Measurements from ENCODE around the gene BCORL1.

Gene BCORL1

DNA sequence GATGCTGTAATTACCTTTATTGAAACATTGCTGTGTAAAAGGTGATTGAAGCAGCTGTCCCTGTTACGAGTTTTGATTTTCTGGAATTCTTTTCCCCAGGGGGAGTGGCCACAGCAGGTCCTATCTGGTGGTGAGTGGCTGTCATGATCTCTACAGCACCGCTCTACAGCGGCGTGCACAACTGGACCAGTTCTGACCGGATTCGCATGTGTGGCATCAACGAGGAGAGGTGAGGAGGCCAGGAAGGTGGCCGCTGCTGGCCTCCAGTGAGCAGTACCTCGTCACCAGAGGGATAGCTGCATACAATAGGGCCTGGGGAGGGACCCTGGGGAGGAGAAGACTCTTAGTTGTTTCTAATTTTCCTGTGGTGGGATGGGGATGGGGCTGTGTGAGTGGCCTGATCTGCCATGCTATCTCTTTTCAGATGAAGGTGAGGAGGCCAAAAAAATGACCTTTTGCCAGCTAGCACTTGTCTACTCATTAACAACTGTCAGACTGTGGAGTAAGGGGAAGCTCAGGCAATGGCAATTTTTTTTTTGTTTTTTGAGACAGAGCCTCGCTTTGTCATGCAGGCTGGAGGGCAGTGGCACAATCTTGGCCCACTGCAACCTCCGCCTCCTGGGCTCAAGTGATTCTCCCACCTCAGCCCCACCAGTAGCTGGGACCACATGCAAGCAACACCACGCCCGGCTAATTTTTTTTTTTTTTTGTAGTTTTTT, 22.8 kb downstream of the BCORL1 start:
- Mint-ChIP-seq H3K27ac (no peak overlapping the region), H3K27me3 (no peaks in the 10 kb centered on the region), H3K9me3 (no peaks in the 10 kb centered on the region), H3K4me1 (ENCODE audit: low read depth) (peaks cover 21% of the 10 kb centered on the region), H3K36me3 (ENCODE audit: low read depth) (peaks cover 69% of the 10 kb centered on the region), H3K4me3 (no peak overlapping the region)
- intact Hi-C loops (cut with micrococcal nuclease), result no loop called here

DNA sequence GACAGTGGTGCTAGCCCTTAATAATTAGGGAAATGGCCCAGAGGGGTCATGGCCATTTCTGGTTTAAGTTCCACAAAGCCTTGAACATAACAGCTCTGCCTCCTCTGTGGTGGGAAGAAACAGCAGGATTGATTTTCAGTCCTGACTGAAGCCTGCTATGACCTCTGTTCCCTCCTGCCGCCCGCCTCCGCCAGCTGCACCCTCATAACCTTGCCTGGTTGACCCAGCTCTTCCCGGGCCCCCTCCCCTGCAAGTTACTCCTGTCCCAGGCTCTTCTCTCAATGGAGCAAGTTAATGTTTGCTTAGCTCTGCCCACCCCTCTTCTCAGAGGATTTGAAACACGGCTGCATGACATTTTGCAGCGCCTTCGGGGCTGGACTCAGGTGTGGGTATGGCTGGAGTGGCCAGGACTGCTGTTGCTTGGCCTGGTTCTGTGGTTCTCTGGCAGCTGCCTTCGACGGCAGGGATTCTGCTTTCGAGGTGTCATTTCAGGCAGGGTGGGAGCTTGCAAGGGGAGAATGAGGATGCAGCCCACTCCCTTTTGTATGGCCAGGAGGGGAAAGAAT, 27.3 kb downstream of the BCORL1 start:
- no peaks in the 10 kb centered on the region for H3K4me1 Mint-ChIP-seq (ENCODE audit: low read depth)
- intact Hi-C loops (cut with micrococcal nuclease), result no loop called here
- H3K27ac Mint-ChIP-seq, result no peak overlapping the region
- H3K9me3 Mint-ChIP-seq, result no peaks in the 10 kb centered on the region
- H3K4me3 Mint-ChIP-seq, result no peak overlapping the region
- H3K27me3 Mint-ChIP-seq, result no peaks in the 10 kb centered on the region
- peaks cover 69% of the 10 kb centered on the region for H3K36me3 Mint-ChIP-seq (ENCODE audit: low read depth)

DNA sequence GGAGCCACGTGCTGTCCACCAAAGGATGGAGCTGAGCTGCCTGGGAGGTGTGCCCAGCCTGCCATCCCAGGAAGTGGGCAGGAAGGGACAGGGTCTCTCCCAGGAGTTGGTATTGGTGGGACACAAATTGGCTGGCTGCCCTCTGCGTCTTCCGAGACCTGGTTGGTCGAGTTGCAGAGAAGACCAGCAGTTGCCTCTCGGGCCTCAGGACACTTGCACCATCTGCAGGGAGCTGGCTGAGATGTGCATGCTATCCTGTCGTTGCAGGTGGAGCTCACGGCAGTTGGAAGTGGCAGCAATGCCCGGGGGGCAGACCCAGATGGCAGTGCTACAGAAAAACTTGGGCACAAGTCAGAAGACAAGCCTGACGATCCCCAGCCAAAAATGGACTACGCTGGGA, 30.2 kb downstream of the BCORL1 start:
- peaks cover 77% of the 10 kb centered on the region for H3K36me3 Mint-ChIP-seq (ENCODE audit: low read depth)
- intact Hi-C loops (cut with micrococcal nuclease), result no loop called here
- no peaks in the 10 kb centered on the region for H3K27me3 Mint-ChIP-seq

DNA sequence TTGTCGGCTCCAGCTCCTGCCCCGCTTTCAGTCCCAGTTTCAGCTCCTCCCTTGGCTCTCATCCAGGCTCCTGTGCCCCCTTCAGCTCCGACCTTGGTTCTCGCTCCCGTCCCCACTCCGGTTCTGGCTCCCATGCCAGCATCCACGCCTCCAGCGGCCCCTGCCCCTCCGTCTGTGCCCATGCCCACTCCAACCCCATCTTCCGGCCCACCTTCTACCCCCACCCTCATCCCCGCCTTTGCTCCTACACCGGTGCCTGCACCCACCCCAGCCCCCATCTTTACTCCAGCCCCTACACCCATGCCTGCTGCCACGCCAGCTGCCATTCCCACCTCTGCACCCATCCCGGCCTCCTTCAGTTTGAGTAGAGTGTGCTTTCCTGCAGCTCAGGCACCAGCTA, 31.2 kb downstream of the BCORL1 start:
- no peak overlapping the region for H3K27ac Mint-ChIP-seq
- peaks cover under 1% of the 10 kb centered on the region for H3K4me1 Mint-ChIP-seq (ENCODE audit: low read depth)
- no peak overlapping the region for H3K4me3 Mint-ChIP-seq
- H3K36me3 Mint-ChIP-seq (ENCODE audit: low read depth), result peaks cover 75% of the 10 kb centered on the region
- intact Hi-C loops (cut with micrococcal nuclease), result no loop called here
- no peaks in the 10 kb centered on the region for H3K27me3 Mint-ChIP-seq
- H3K9me3 Mint-ChIP-seq, result no peaks in the 10 kb centered on the region

More for the DNA sequence above, 30.2 kb downstream of the BCORL1 start:
- H3K4me1 Mint-ChIP-seq (ENCODE audit: low read depth), result no peaks in the 10 kb centered on the region
- H3K9me3 Mint-ChIP-seq, result no peaks in the 10 kb centered on the region
- no peak overlapping the region for H3K27ac Mint-ChIP-seq
- H3K4me3 Mint-ChIP-seq, result no peak overlapping the region

DNA sequence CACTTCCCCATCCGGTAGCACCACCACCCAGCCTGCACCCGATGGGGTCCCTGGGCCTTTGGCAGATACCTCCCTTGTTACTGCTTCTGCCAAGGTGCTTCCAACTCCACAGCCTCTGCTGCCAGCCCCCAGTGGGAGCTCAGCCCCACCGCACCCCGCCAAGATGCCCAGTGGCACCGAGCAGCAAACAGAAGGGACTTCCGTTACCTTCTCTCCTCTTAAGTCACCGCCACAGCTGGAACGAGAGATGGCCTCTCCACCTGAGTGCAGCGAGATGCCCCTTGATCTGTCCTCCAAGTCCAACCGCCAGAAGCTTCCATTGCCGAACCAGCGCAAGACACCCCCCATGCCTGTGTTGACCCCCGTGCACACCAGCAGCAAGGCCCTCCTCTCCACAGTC, 31.9 kb downstream of the BCORL1 start:
- no peaks in the 10 kb centered on the region for H3K27me3 Mint-ChIP-seq
- H3K36me3 Mint-ChIP-seq (ENCODE audit: low read depth), result peaks cover 68% of the 10 kb centered on the region
- no peak overlapping the region for H3K4me3 Mint-ChIP-seq
- intact Hi-C loops (cut with micrococcal nuclease), result no loop called here
- H3K4me1 Mint-ChIP-seq (ENCODE audit: low read depth), result peaks cover 7% of the 10 kb centered on the region
- no peaks in the 10 kb centered on the region for H3K9me3 Mint-ChIP-seq
- H3K27ac Mint-ChIP-seq, result no peak overlapping the region

DNA sequence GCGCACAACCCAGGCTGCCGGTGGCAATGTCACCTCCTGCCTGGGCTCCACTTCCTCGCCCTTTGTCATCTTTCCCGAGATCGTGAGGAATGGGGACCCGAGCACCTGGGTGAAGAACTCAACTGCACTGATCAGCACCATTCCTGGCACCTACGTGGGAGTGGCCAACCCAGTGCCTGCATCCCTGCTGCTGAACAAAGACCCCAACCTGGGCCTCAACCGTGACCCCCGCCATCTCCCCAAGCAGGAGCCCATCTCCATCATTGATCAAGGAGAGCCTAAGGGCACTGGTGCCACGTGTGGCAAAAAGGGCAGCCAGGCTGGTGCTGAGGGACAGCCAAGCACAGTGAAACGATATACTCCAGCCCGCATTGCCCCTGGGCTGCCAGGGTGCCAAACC, 32.3 kb downstream of the BCORL1 start:
- Mint-ChIP-seq H3K4me3 (no peak overlapping the region), H3K27me3 (no peaks in the 10 kb centered on the region), H3K36me3 (ENCODE audit: low read depth) (peaks cover 66% of the 10 kb centered on the region), H3K9me3 (no peaks in the 10 kb centered on the region), H3K4me1 (ENCODE audit: low read depth) (peaks cover 10% of the 10 kb centered on the region), H3K27ac (no peak overlapping the region)
- intact Hi-C loops (cut with micrococcal nuclease), result no loop called here

DNA sequence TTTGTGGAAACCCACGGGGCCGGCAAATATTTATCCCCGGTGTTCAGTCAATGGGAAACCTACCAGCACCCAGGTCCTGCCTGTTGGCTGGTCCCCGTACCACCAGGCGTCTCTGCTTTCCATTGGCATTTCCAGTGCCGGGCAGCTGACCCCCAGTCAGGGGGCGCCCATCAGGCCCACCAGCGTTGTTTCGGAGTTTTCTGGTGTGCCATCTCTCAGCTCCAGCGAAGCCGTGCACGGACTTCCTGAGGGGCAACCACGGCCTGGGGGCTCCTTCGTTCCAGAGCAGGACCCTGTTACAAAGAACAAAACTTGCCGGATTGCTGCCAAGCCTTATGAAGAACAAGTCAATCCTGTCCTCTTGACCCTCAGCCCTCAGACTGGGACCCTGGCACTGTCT, 32.7 kb downstream of the BCORL1 start:
- H3K36me3 Mint-ChIP-seq (ENCODE audit: low read depth), result peaks cover 66% of the 10 kb centered on the region
- no peaks in the 10 kb centered on the region for H3K9me3 Mint-ChIP-seq
- H3K4me3 Mint-ChIP-seq, result no peak overlapping the region
- no peaks in the 10 kb centered on the region for H3K27me3 Mint-ChIP-seq
- intact Hi-C loops (cut with micrococcal nuclease), result no loop called here
- H3K27ac Mint-ChIP-seq, result no peak overlapping the region
- H3K4me1 Mint-ChIP-seq (ENCODE audit: low read depth), result peaks cover 10% of the 10 kb centered on the region

DNA sequence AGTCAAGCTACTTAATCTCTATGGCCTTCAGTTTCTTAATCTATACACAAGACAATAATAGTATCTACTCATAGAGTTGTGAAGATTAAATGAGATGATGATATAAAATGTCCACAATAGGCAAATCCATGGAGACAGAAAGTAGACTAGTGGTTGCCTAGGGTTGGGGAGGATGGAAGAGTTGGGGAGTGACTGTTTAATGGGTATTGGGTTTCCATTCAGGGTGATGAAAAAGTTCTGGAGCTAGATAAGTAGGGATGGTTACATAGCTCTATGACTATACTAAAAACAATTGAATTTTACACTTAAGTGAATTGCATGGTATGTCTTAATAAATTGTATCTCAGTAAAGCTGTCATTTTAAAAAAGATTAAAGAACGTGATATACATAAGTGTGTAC, 35.7 kb downstream of the BCORL1 start:
- no peak overlapping the region for H3K4me3 Mint-ChIP-seq
- no peaks in the 10 kb centered on the region for H3K9me3 Mint-ChIP-seq
- H3K4me1 Mint-ChIP-seq (ENCODE audit: low read depth), result peaks cover 10% of the 10 kb centered on the region
- H3K27me3 Mint-ChIP-seq, result no peaks in the 10 kb centered on the region
- peaks cover 80% of the 10 kb centered on the region for H3K36me3 Mint-ChIP-seq (ENCODE audit: low read depth)
- H3K27ac Mint-ChIP-seq, result no peak overlapping the region
- intact Hi-C loops (cut with micrococcal nuclease), result no loop called here

DNA sequence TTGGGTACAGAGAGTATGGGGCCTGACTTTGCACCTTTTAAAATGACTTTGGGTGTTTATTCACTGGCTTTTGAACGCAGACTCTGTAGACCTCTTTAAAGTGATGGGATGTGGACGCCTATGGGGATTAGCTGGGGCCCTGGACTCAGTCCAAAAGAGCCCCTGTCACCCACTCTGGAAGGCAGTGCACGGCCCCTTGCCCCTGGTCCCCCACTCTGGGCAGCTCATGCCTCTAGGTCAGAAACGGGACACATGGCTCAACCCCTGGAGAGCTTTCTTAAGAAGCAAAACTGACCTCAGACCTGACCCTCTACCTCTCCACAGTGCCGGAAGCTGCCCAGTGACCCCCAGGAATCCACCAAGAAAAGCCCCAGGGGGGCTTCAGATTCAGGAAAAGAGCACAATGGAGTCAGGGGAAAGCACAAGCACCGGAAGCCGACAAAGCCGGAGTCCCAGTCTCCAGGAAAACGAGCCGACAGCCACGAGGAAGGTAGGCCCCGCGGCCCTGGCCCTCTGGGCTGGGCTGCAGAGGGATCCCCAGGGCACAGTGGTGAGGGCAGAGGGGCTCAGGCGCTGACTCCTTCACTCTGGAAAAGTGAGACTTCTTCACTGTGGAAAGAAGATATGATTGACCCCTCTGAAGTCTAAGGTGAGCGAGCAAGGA, 38.4 kb downstream of the BCORL1 start:
- intact Hi-C loops (cut with micrococcal nuclease), result no loop called here
- Mint-ChIP-seq H3K27ac (no peak overlapping the region), H3K36me3 (ENCODE audit: low read depth) (peaks cover 66% of the 10 kb centered on the region), H3K27me3 (no peaks in the 10 kb centered on the region), H3K9me3 (no peaks in the 10 kb centered on the region), H3K4me1 (ENCODE audit: low read depth) (peaks cover 20% of the 10 kb centered on the region), H3K4me3 (no peak overlapping the region)

DNA sequence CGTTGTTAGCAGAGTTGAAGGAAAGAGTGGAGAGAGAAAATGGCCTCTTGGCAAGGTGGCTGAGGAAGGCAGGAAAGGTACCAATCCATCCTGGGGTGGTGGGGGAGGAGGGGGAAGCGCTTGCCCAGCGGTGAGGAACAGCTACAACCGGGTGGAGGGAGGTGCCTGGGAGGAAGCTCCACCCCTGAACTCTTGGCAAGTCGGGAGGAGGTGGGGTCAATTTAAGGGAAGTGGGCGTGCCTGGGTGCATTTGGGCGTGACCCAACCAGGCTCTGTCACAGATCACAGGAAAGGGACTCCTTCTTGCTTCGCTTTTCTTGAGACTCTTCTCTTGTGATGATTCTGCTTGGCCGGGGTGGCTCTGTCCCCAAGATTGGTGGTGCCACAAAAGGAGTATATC, 41.7 kb downstream of the BCORL1 start:
- peaks cover 55% of the 10 kb centered on the region for H3K36me3 Mint-ChIP-seq (ENCODE audit: low read depth)
- no peaks in the 10 kb centered on the region for H3K27me3 Mint-ChIP-seq
- peak overlapping the region; percentile 79 for H3K27ac Mint-ChIP-seq
- peaks cover 16% of the 10 kb centered on the region for H3K4me1 Mint-ChIP-seq (ENCODE audit: low read depth)
- peak overlapping the region; percentile 42 for H3K4me3 Mint-ChIP-seq
- H3K9me3 Mint-ChIP-seq, result no peaks in the 10 kb centered on the region
- intact Hi-C loops (cut with micrococcal nuclease), result loop anchor here (1.0 kb wide), 1 partner anchor 92 kb away; no protein-coding TSS in a partner anchor

DNA sequence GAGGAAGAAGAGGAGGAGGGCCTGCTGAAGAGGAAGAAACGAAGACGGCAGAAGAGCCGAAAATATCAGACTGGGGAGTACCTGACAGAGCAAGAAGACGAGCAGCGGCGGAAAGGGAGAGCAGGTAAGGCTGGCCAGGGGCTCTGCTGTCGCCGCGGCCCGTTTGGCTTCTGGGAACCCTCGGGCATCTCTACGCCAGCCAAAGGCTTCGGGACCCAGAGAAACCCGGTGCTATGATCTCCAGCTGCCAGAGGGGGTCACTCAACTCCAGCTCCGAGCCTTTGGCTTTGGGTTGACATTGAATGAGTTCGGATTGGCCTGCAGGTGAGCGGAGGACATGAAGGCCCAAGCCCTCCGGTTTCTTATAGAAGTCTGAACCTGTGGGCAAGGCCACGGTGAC, 42.8 kb downstream of the BCORL1 start:
- H3K9me3 Mint-ChIP-seq, result no peaks in the 10 kb centered on the region
- H3K27me3 Mint-ChIP-seq, result no peaks in the 10 kb centered on the region
- H3K4me1 Mint-ChIP-seq (ENCODE audit: low read depth), result peaks cover 11% of the 10 kb centered on the region
- no peak overlapping the region for H3K4me3 Mint-ChIP-seq
- H3K27ac Mint-ChIP-seq, result peak overlapping the region; percentile 79
- peaks cover 66% of the 10 kb centered on the region for H3K36me3 Mint-ChIP-seq (ENCODE audit: low read depth)
- intact Hi-C loops (cut with micrococcal nuclease), result loop anchor here (5.0 kb wide), 1 partner anchor 38 kb away; no protein-coding TSS in a partner anchor

DNA sequence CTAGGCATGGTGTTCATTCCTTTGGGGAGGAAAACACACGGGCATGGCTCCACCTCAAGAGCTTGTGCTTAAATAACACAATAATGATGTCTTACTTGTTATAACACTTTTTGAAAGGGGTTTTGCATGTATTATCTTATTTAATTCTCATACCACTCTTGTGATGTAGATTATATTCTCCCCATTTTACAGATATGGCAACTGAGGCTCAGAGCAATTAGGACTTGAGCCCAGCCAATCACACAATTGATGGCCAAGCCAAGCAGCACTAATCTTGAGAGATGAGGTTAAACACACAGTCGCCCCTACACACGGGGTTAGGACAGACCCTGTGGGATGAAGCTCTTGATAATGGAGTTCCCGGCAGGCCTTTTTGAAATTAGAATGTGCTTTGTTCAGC, 45.1 kb downstream of the BCORL1 start:
- Mint-ChIP-seq H3K9me3 (no peaks in the 10 kb centered on the region), H3K4me3 (no peak overlapping the region), H3K27ac (no peak overlapping the region), H3K4me1 (ENCODE audit: low read depth) (peaks cover 11% of the 10 kb centered on the region), H3K36me3 (ENCODE audit: low read depth) (peaks cover 67% of the 10 kb centered on the region), H3K27me3 (no peaks in the 10 kb centered on the region)
- intact Hi-C loops (cut with micrococcal nuclease), result loop anchor here (5.0 kb wide), 1 partner anchor 40 kb away; no protein-coding TSS in a partner anchor

DNA sequence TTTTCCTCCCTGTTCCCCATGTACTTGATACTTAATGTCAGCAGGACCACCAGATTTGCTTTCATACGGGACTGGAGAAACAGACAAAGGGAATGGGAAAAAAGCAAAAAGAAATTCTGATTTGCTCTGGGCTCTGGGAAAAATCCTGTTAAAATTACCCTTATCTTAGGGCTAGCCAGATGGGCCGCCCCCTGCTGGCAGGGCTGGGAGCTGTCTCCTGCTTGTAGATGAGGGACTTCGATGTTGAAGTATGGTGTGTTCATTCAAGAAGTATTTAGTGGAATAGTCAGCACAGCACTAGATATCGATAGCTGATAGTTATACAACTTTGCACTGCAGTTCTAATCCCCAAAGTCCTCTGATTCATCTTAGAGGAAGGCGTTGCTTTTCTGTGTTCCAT, 45.8 kb downstream of the BCORL1 start:
- Mint-ChIP-seq H3K4me1 (ENCODE audit: low read depth) (peaks cover 11% of the 10 kb centered on the region), H3K9me3 (no peaks in the 10 kb centered on the region), H3K4me3 (no peak overlapping the region), H3K36me3 (ENCODE audit: low read depth) (peaks cover 67% of the 10 kb centered on the region), H3K27me3 (no peaks in the 10 kb centered on the region), H3K27ac (no peak overlapping the region)
- intact Hi-C loops (cut with micrococcal nuclease), result loop anchor here (1.0 to 5.0 kb wide), 2 partner anchors 41 to 103 kb away; no protein-coding TSS in a partner anchor

DNA sequence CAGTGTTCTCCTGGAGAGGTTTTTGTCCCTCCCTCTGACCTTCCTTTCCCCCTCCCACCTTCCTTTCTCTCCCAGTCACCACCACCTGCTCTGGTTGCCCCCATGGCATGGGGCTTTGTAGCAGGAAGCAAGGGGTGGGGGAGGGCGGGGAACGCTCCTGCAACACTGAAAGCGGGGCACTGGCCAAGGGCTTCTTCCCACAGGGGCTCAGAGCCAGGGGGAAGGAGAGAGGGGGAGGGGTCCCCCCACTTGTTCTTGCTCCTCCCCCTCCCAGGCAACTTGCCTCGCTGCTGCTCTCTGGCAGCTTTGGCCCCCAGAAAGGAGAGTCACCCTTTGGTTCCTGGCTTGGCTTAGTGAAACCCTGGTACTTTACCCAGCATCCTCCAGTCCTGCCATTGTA, 48.4 kb downstream of the BCORL1 start:
- Mint-ChIP-seq H3K27me3 (no peaks in the 10 kb centered on the region), H3K4me1 (ENCODE audit: low read depth) (no peaks in the 10 kb centered on the region), H3K36me3 (ENCODE audit: low read depth) (peaks cover 78% of the 10 kb centered on the region), H3K27ac (no peak overlapping the region), H3K4me3 (no peak overlapping the region), H3K9me3 (no peaks in the 10 kb centered on the region)
- intact Hi-C loops (cut with micrococcal nuclease), result no loop called here
